GM12878 (cell line): ENCODE measurements around the gene RALGAPA2. TPM values are rescaled to one million over a fixed set of nuclear protein-coding genes. Genes with fewer than 3 reads are reported as not detected.

ENCODE experiments used
- ATAC-seq: fragments of 200-7000 bp; cut with Tn5 transposase; 3 replicates; pipeline ENCODE4 v1.9.1; 2020; ENCODE audit warnings: mild to moderate bottlenecking, moderate library complexity
- BruUV-seq: library from RNA; stranded (reverse); fragments of 400-500 nt; replicated peaks from 2 replicates; lab custom pipeline; 2021; lab: Mats Ljungman, UMichigan
- CTCF ChIA-PET: fragments of 300-600 bp; sonication (Branson Sonifier 250); formaldehyde crosslinking; extraction: SDS; loops from one replicate; lab custom pipeline; 2021; ENCODE audit warnings: inconsistent platforms; lab: Yijun Ruan, JAX
- POLR2A ChIA-PET: fragments of 350-600 bp; formaldehyde crosslinking; extraction: SDS; loops from one replicate; lab custom pipeline; 2021; ENCODE audit warnings: inconsistent platforms; lab: Charles Lee
- RAD21 ChIA-PET: fragments of 300-600 bp; sonication (Branson Sonifier 250); formaldehyde crosslinking; loops from one replicate; lab custom pipeline; 2023; ENCODE audit warnings: antibody characterized with exemption; ENCODE audit not compliant: unreplicated experiment; lab: Charles Lee
- SMC1A ChIA-PET: fragments of 300-600 bp; sonication (Branson Sonifier 250); formaldehyde crosslinking; loops from one replicate; lab custom pipeline; 2023; ENCODE audit not compliant: unreplicated experiment, uncharacterized antibody; lab: Charles Lee
- DNase-seq: peaks from one replicate; pipeline ENCODE4 v3.0.0-alpha.2; 2011; ENCODE audit warnings: low read depth, low spot score
- FAIRE-seq: peaks from 3 replicates; lab custom pipeline; 2011; peaks lifted over from hg19 to GRCh38; lab: Jason Lieb, UNC
- H2AFZ ChIP-seq: 2 replicates; pipeline ENCODE4 v1.6.0; 2011; ENCODE audit warnings: low read depth, low read length, control low read depth; ENCODE audit not compliant: control insufficient read depth
- H3K27ac ChIP-seq: 2 replicates; pipeline ENCODE4 v1.5.1; 2011; ENCODE audit warnings: control low read depth; ENCODE audit not compliant: control insufficient read depth, insufficient read depth
- H3K27me3 ChIP-seq, 2 experiments: replicated peaks in 1 of 2; 2 replicates each; pipeline versions ENCODE4 v1.6.0 to v1.6.1; 2011; ENCODE audit warnings: low read length in 1 of 2; ENCODE audit not compliant: control insufficient read depth in 2 of 2, insufficient read depth in 2 of 2
- H3K36me3 ChIP-seq, 2 experiments: 2 replicates each; pipeline ENCODE4 v1.5.1; 2011; ENCODE audit warnings: low read length in 1 of 2; ENCODE audit not compliant: control insufficient read depth in 2 of 2, insufficient read depth in 2 of 2
- H3K4me1 ChIP-seq: 2 replicates; pipeline ENCODE4 v1.6.1; 2011; ENCODE audit warnings: mild to moderate bottlenecking, low read length, moderate library complexity, mixed read lengths; ENCODE audit not compliant: control insufficient read depth, insufficient read depth
- H3K4me2 ChIP-seq: 2 replicates; pipeline ENCODE4 v1.6.0; 2011; ENCODE audit warnings: control low read depth; ENCODE audit not compliant: control insufficient read depth, insufficient read depth
- H3K4me3 ChIP-seq: fragments of 200-600 bp; sonication (generic); 2 replicates; pipeline ENCODE4 v1.5.1; 2016
- H3K79me2 ChIP-seq: 2 replicates; pipeline ENCODE4 v1.6.0; 2011; ENCODE audit warnings: low read length; ENCODE audit not compliant: control insufficient read depth, insufficient read depth
- H3K9ac ChIP-seq: 2 replicates; pipeline ENCODE4 v1.8.0; 2011; ENCODE audit warnings: low read length, control low read depth, mixed read lengths; ENCODE audit not compliant: control insufficient read depth, insufficient read depth
- H3K9me3 ChIP-seq: replicated peaks from 3 replicates; pipeline ENCODE4 v1.5.1; 2011; ENCODE audit warnings: mild to moderate bottlenecking, low read length; ENCODE audit not compliant: control insufficient read depth, insufficient read depth
- H4K20me1 ChIP-seq: 2 replicates; pipeline ENCODE4 v1.6.0; 2011; ENCODE audit not compliant: control insufficient read depth, insufficient read depth
- EED ChIP-seq: sonication (generic); IDR thresholded peaks from 2 replicates; pipeline ENCODE4 v1.6.1; 2016; ENCODE audit warnings: antibody characterized with exemption, low read depth
- ESRRA ChIP-seq: IDR thresholded peaks from 2 replicates; pipeline ENCODE4 v1.6.1; 2012; ENCODE audit warnings: mild to moderate bottlenecking, low read length, improper control_type of control experiment
- HDAC6 ChIP-seq: fragments of 200-600 bp; sonication (generic); IDR thresholded peaks from one replicate; pipeline ENCODE4 v1.8.0; 2017; ENCODE audit warnings: antibody characterized with exemption; ENCODE audit not compliant: unreplicated experiment
- IKZF2 ChIP-seq, 2 experiments: fragments of 450-650 bp; IDR thresholded peaks; 2 replicates each; pipeline ENCODE4 v1.6.1; 2017; ENCODE audit warnings: mild to moderate bottlenecking in 2 of 2, moderate library complexity in 2 of 2
- PAX5 ChIP-seq: IDR thresholded peaks from 2 replicates; pipeline ENCODE4 v1.6.1; 2011; ENCODE audit warnings: low read depth, low read length, borderline replicate concordance
- RB1 ChIP-seq: fragments of 450-650 bp; formaldehyde crosslinking; IDR thresholded peaks from 2 replicates; pipeline ENCODE4 v1.6.1; 2017; ENCODE audit warnings: mild to moderate bottlenecking, borderline replicate concordance
- SIX5 ChIP-seq: IDR thresholded peaks from 2 replicates; pipeline ENCODE4 v1.6.1; 2011; ENCODE audit warnings: mild to moderate bottlenecking, low read depth, low read length, moderate library complexity; ENCODE audit not compliant: severe bottlenecking
- WGBS: methylation state at CpG from one replicate; pipeline ENCODE4 v1.1.6; 2016; ENCODE audit warnings: low lambda C conversion rate; ENCODE audit not compliant: insufficient replicate concordance, insufficient coverage; ENCODE audit errors: missing lambda C conversion rate; 5-methylcytosine and 5-hydroxymethylcytosine counted together
- in situ Hi-C: fragments of 300-500 bp; cut with MboI; formaldehyde crosslinking; loops from 9 replicates; pipeline ENCODE4 v1.14.3; 2018; ENCODE audit warnings: mixed read lengths
- intact Hi-C: fragments of 100-400 bp; cut with micrococcal nuclease; formaldehyde crosslinking; loops from one replicate; pipeline ENCODE4 v1.14.2; 2022; ENCODE audit not compliant: unreplicated experiment
- polyA plus RNA-seq, 11 experiments: library from polyadenylated mRNA; depleted of rRNA in 4 of 11; unstranded in 6 of 11; stranded (reverse) in 5 of 11; fragments of >200 nt; fragmentation: Nextera tagmentation in 4 of 11; fragmentation: Illumina TruSeq in 1 of 11; extraction: Ambion mirVana in 4 of 11; extraction: Trizol in 1 of 11; gene quantifications; 1 replicate in 1 of 11; 2 replicates in 10 of 11; pipeline versions ENCODE4 v1.2.1 to v1.2.3, GENCODE V29; 2011 to 2016; ENCODE audit warnings: inconsistent platforms in 2 of 11, missing spikeins in 2 of 11, low read depth in 1 of 11
- total RNA-seq, 4 experiments: library from RNA; depleted of rRNA in 3 of 4; stranded (reverse); fragments of >200 nt in 3 of 4; fragmentation: Illumina TruSeq in 1 of 4; extraction: Trizol in 1 of 4; gene quantifications; 2 replicates each; pipeline versions ENCODE4 v1.2.1 to v1.2.3, GENCODE V29; 2013 to 2021
- TF ChIP-seq, protein P1 (sequence below): fragments of 450-650 bp; IDR thresholded peaks from 2 replicates; pipeline ENCODE4 v1.6.1; 2017; ENCODE audit warnings: mild to moderate bottlenecking, moderate library complexity
- TF ChIP-seq, protein P2 (sequence below): fragments of 150-350 bp; IDR thresholded peaks from 2 replicates; pipeline ENCODE4 v1.6.1; 2016; ENCODE audit warnings: low read depth, low read length
- TF ChIP-seq, protein P3 (sequence below): fragments of 450-650 bp; IDR thresholded peaks from 2 replicates; pipeline ENCODE4 v1.6.1; 2017; ENCODE audit warnings: mild to moderate bottlenecking, low read depth, inconsistent platforms; ENCODE audit not compliant: poor library complexity, severe bottlenecking

The RALGAPA2 gene
- total and polyA plus RNA-seq, 10 of the 15 experiments (the other 5 are each of a cell fraction or from before 2014, with no cell fraction given): 2.9 to 29.4 (median 19.6) TPM

DNA sequence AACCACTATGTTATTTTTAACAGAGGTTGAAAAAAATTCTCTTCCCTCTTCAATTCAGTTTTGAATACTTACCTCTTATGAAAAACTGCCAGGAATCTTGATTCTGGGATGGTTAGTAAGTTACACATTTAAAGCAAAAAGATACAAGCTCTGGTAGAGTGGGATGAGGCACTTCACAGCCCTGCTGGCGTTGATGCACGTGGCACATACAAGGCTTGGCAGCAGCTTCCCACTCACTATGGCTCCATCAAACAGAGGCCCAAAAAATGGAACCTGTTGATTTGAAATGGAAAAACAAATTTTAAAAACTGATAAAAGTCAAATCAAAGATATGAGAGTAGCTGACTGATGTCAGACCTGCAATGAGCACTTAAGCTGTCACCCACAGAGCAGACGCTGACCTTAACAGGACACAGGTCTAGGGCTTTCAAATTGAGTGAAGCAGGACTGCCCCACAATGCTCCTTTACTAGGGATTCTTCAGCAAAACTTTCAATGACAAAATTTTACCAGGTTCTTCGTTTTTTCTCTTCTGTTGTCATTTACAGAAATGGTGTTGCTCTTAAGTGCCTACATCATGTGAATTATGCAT lies 239.7 kb downstream of the RALGAPA2 start (continued):
- TF ChIP-seq, protein P1, sequence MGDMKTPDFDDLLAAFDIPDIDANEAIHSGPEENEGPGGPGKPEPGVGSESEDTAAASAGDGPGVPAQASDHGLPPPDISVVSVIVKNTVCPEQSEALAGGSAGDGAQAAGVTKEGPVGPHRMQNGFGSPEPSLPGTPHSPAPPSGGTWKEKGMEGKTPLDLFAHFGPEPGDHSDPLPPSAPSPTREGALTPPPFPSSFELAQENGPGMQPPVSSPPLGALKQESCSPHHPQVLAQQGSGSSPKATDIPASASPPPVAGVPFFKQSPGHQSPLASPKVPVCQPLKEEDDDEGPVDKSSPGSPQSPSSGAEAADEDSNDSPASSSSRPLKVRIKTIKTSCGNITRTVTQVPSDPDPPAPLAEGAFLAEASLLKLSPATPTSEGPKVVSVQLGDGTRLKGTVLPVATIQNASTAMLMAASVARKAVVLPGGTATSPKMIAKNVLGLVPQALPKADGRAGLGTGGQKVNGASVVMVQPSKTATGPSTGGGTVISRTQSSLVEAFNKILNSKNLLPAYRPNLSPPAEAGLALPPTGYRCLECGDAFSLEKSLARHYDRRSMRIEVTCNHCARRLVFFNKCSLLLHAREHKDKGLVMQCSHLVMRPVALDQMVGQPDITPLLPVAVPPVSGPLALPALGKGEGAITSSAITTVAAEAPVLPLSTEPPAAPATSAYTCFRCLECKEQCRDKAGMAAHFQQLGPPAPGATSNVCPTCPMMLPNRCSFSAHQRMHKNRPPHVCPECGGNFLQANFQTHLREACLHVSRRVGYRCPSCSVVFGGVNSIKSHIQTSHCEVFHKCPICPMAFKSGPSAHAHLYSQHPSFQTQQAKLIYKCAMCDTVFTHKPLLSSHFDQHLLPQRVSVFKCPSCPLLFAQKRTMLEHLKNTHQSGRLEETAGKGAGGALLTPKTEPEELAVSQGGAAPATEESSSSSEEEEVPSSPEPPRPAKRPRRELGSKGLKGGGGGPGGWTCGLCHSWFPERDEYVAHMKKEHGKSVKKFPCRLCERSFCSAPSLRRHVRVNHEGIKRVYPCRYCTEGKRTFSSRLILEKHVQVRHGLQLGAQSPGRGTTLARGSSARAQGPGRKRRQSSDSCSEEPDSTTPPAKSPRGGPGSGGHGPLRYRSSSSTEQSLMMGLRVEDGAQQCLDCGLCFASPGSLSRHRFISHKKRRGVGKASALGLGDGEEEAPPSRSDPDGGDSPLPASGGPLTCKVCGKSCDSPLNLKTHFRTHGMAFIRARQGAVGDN: no peak

DNA sequence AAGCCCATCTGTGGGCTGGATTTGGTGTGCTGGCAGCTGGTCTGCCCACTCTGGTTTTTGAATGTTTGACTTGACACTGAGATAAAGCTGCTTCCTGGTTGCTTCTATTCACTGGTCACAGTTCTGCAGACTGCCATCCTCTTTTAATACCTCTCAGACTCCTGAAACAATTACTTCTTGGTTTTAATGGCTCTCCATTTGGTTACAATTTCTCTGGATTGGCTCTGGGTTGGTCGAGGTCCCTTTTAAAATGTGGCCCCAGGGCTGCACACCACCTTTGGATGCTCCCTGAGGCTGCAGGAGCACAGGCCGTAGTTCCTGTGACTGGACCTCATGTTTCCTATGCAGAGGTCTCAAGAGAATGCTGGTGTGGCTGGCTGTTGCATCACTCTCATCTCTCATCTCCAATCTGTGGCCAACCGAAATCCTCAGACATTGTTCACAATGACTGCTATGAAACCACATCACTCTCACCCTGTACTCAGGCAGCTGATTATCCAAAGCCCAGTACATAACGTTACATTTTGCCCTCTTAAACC lies 246.0 kb downstream of the RALGAPA2 start:
- Histone ChIP-seq H4K20me1 (no peaks in the 10 kb centered on the region), H2AFZ (peak overlapping the region; percentile 59), H3K27me3 (no peaks in the 10 kb centered on the region), H3K9ac (no peak overlapping the region; the same call in 1 of the 2 replicates), H3K4me3 (no peak overlapping the region), H3K9me3 (no peaks in the 10 kb centered on the region), H3K79me2 (no peaks in the 10 kb centered on the region), H3K4me2 (peak overlapping the region; percentile 3), H3K4me1 (peaks cover 36% of the 10 kb centered on the region), H3K27ac (peak overlapping the region; percentile 86), H3K36me3 (no peaks in the 10 kb centered on the region)
- in situ Hi-C loops: no loop called here
- ChIA-PET CTCF (interaction anchor here (1.2 to 4.4 kb wide), 9 partner anchors 10 to 100 kb away, joined by 3 to 42 read pairs (median 5); no protein-coding TSS in a partner anchor), POLR2A (interaction anchor here (1.4 to 6.9 kb wide), 3 partner anchors 12 to 52 kb away, joined by 4 to 46 read pairs (median 6); no protein-coding TSS in a partner anchor), RAD21 (interaction anchor here (0.8 to 2.4 kb wide), 8 partner anchors 9 to 108 kb away, joined by 3 to 9 read pairs (median 4); no protein-coding TSS in a partner anchor), SMC1A (interaction anchor here (1.1 to 8.8 kb wide), 7 partner anchors 16 to 100 kb away, joined by 3 to 163 read pairs (median 14); no protein-coding TSS in a partner anchor)
- DNase-seq: peak; percentile 92
- WGBS: 2% methylated on average over 4 of the region's 4 CpGs
- ATAC-seq: peak; percentile 87
- BruUV-seq: no TSS peak
- FAIRE-seq: peak; percentile 90
- intact Hi-C loops: loop anchor here (1.0 to 5.0 kb wide), 3 partner anchors 14 to 96 kb away; no protein-coding TSS in a partner anchor
- no peak for TF ChIP-seq ESRRA
- TF ChIP-seq RB1: no peak
- TF ChIP-seq SIX5: no peak
- TF ChIP-seq, protein P2, sequence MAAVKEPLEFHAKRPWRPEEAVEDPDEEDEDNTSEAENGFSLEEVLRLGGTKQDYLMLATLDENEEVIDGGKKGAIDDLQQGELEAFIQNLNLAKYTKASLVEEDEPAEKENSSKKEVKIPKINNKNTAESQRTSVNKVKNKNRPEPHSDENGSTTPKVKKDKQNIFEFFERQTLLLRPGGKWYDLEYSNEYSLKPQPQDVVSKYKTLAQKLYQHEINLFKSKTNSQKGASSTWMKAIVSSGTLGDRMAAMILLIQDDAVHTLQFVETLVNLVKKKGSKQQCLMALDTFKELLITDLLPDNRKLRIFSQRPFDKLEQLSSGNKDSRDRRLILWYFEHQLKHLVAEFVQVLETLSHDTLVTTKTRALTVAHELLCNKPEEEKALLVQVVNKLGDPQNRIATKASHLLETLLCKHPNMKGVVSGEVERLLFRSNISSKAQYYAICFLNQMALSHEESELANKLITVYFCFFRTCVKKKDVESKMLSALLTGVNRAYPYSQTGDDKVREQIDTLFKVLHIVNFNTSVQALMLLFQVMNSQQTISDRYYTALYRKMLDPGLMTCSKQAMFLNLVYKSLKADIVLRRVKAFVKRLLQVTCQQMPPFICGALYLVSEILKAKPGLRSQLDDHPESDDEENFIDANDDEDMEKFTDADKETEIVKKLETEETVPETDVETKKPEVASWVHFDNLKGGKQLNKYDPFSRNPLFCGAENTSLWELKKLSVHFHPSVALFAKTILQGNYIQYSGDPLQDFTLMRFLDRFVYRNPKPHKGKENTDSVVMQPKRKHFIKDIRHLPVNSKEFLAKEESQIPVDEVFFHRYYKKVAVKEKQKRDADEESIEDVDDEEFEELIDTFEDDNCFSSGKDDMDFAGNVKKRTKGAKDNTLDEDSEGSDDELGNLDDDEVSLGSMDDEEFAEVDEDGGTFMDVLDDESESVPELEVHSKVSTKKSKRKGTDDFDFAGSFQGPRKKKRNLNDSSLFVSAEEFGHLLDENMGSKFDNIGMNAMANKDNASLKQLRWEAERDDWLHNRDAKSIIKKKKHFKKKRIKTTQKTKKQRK: no peak
- no peak for TF ChIP-seq HDAC6
- peak; percentile 99 for TF ChIP-seq PAX5
- peak; percentile 92 to 95 for TF ChIP-seq IKZF2 (IDR thresholded peaks at IDR 0.05)
- peak; percentile 96 for TF ChIP-seq EED
- TF ChIP-seq, protein P3, sequence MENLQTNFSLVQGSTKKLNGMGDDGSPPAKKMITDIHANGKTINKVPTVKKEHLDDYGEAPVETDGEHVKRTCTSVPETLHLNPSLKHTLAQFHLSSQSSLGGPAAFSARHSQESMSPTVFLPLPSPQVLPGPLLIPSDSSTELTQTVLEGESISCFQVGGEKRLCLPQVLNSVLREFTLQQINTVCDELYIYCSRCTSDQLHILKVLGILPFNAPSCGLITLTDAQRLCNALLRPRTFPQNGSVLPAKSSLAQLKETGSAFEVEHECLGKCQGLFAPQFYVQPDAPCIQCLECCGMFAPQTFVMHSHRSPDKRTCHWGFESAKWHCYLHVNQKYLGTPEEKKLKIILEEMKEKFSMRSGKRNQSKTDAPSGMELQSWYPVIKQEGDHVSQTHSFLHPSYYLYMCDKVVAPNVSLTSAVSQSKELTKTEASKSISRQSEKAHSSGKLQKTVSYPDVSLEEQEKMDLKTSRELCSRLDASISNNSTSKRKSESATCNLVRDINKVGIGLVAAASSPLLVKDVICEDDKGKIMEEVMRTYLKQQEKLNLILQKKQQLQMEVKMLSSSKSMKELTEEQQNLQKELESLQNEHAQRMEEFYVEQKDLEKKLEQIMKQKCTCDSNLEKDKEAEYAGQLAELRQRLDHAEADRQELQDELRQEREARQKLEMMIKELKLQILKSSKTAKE: peak; percentile 86
